Cerebellar nuclear complex (tissue), 1 donor: ENCODE data around the gene MDM4.

Experiments
- DNase-seq, 2 experiments: peaks; one replicate each; lab custom pipeline; 2025; lab: John Stamatoyannopoulos, UW

Gene MDM4

GRCh38 chr1:204578867-204579664 is 62.9 kb downstream of the MDM4 start:
- DNase-seq, result no peak

- DNase-seq, result no peak
Measured at GRCh38 chr1:204579681-204580080, 63.5 kb downstream of the MDM4 start.

GRCh38 chr1:204580862-204581261 is 64.7 kb downstream of the MDM4 start:
- DNase-seq, result no peak

- DNase-seq, result no peak
Measured at GRCh38 chr1:204581759-204582158, 65.6 kb downstream of the MDM4 start.

GRCh38 chr1:204583909-204584632 is 67.9 kb downstream of the MDM4 start:
- no peak for DNase-seq

GRCh38 chr1:204584699-204585372 is 68.6 kb downstream of the MDM4 start:
- DNase-seq, result no peak

- no peak for DNase-seq
Measured at GRCh38 chr1:204587621-204588020, 71.4 kb downstream of the MDM4 start.

- no peak for DNase-seq
Measured at GRCh38 chr1:204588826-204589225, 72.6 kb downstream of the MDM4 start.

- DNase-seq, result no peak
Measured at GRCh38 chr1:204589409-204590038, 73.3 kb downstream of the MDM4 start.

GRCh38 chr1:204591473-204592090 is 75.4 kb downstream of the MDM4 start:
- no peak for DNase-seq

- DNase-seq, result no peak
Measured at GRCh38 chr1:204592246-204592948, 76.2 kb downstream of the MDM4 start.

GRCh38 chr1:204598319-204598969 is 82.2 kb downstream of the MDM4 start:
- no peak for DNase-seq

GRCh38 chr1:204599098-204599497 is 82.9 kb downstream of the MDM4 start:
- DNase-seq, result no peak

GRCh38 chr1:204599596-204599995 is 83.4 kb downstream of the MDM4 start:
- DNase-seq, result no peak

- no peak for DNase-seq
Measured at GRCh38 chr1:204600203-204600602, 84.0 kb downstream of the MDM4 start.

GRCh38 chr1:204600968-204601367 is 84.8 kb downstream of the MDM4 start:
- DNase-seq, result no peak

- no peak for DNase-seq
Measured at GRCh38 chr1:204602111-204602579, 85.9 kb downstream of the MDM4 start.

- no peak for DNase-seq
Measured at GRCh38 chr1:204602871-204603542, 86.8 kb downstream of the MDM4 start.

- DNase-seq, result no peak
Measured at GRCh38 chr1:204605791-204606190, 89.6 kb downstream of the MDM4 start.
